GM19043 (cell line): ENCODE measurements around the gene SMDT1.
A peak's percentile ranks its signal among the peaks of the same experiment; 100 is the strongest.

Experiments
- ATAC-seq: cut with Tn5 transposase; IDR thresholded peaks from one replicate; pipeline ENCODE4 v1.9.1; 2021; ENCODE audit warnings: low read depth; ENCODE audit not compliant: unreplicated experiment

SMDT1 gene, protein sequence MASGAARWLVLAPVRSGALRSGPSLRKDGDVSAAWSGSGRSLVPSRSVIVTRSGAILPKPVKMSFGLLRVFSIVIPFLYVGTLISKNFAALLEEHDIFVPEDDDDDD

GRCh38 chr22:42079319-42080251 lies at the start of gene SMDT1:
Gene SMDT1, plus strand, starts transcription at chr22:42079700. Its CDS starts 69 bp downstream, at chr22:42079769.
- ATAC-seq: peak; percentile 71

GRCh38 chr22:42033263-42034181 lies 46.0 kb upstream of the SMDT1 start:
- ATAC-seq: no peak

GRCh38 chr22:42035256-42035655 lies 44.2 kb upstream of the SMDT1 start:
- ATAC-seq: no peak

- no peak for ATAC-seq
Observed at GRCh38 chr22:42039271-42039670, 40.2 kb upstream of the SMDT1 start.

GRCh38 chr22:42041784-42042183 lies 37.7 kb upstream of the SMDT1 start:
- no peak for ATAC-seq

DNA sequence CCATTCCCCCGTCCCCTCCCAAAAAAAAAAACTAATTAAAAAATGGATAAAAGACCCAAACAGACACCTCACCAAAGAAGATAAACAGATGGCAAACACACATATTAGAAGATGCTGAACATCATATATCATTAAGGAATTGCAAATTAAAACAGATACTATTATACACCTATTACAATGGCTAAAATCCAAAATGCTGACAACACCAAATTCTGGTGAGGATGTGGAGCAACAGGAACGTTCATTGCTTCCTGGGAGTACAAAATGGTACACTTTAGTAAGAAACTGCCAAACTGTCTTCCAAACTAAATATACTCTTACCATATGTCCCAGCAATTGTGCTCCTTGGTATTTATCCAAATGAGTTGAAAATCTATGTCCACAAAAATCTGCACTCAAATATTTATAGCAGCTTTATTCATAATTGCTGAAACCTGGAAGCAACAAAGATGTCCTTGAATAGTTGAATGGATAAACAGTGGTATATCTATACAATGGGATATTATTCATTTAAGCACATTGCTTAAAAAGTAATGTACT lies 28.8 kb upstream of the SMDT1 start:
- no peak for ATAC-seq

GRCh38 chr22:42052765-42053164 lies 26.7 kb upstream of the SMDT1 start:
- ATAC-seq: no peak

DNA sequence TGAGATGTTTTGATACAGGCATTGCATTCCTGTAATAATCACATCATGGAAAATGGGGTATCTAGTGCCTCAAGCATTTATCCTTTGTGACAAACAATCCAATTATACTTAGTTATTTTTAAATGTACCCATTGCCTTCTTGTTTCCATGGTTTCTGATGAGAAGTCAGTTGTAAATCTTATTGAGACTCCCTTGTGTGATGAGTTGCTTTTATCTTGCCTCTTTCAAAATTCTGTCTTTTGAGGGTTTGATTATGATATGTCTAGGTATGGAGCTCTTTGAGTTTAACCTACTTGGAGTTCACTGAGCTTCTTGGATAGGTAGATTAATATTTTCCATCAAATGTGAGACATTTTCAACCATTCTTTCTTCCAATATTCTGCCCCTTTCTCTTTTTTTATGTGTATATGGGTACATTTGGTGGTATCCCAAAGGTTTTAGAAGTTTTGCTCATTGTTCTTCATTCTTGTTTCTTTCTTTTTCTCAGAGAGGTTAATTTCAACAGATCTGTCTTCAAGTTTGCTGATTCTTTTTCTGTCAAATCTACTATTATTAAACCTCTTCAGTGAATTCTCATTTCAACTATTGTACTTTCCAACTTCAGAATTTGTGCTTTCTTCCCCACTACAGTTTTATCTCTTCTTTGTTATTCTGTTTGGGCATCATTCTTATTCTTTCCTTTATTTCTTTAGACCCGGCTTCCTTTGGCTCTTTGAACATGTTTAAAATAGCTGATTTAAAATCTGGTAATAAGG lies 22.6 kb upstream of the SMDT1 start:
- no peak for ATAC-seq

DNA sequence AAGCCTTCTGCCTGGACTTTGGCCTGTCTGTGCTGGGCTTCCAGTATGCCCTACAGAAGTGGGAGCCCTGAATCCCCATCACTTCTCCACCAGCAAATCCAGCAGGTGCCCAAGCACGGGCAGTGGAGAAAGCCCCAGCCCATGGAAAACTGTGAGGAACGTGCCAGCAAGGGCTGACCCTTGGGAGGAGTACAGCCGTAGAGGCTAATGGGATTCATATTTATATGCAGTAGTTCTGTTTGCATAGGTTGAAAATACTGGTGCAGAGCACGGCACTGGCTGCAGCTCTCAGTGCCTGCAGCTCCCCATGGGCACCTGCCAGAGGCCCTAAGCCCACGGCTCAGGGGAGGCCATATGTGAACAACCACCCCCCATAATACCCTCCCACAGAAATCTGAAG lies 19.0 kb upstream of the SMDT1 start:
- no peak for ATAC-seq

- no peak for ATAC-seq
Observed at GRCh38 chr22:42061041-42061440, 18.5 kb upstream of the SMDT1 start.

- no peak for ATAC-seq
Observed at GRCh38 chr22:42062506-42063170, 16.9 kb upstream of the SMDT1 start.

DNA sequence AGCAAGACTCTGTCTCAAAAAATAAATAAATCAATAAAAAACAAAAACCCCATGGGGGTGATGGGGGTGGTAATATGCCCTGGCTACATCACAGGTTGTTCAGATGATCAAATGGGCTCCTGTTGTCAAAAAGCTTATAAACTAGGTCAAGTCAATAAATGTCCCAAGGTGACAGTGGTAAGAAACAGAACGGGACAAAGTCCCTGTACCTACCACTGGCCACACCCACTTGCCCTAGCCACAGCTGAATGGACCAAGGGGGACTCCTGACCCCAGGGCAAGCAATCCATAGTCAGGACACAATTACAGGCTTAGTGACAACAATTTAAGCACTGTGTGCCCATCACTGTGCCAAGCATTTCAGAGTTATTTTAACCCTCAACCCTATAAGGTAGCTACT lies 14.9 kb upstream of the SMDT1 start:
- ATAC-seq: no peak

DNA sequence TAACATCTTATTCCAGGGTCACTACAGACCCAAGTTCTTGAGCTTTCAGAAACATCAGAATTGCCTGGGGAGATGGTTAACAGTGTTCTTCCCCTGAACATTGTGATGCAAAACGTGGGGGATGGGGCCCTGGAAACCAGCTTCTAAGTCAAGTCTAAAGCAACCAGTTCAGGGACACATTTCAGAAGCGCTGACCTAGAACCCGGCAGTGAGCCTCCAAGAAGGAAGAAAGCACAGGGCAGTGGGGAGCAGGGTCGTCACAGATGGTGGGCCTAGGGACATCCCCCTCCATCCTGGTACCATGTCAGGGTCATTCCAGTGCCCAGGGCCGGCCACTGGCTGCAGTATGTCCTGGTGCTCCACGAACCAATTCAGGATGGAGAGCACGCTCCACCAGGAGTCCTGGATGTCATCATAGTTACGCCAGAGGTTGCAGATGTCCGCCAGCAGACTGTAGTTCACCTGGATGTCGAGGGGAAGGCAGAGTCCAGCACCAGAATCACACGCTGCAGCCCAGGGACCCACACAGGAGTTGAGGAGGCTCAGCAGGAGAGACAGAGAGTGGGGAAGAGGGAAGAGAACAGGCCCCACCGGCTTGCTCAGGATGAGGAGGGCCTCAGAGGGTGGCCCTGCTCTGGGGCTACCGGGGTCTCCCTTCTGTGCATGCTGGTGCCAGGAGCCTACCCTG lies 13.9 kb upstream of the SMDT1 start:
- no peak for ATAC-seq

GRCh38 chr22:42066126-42066761 lies 13.3 kb upstream of the SMDT1 start:
- ATAC-seq: no peak

- no peak for ATAC-seq
Observed at GRCh38 chr22:42066937-42067336, 12.6 kb upstream of the SMDT1 start.

GRCh38 chr22:42067671-42068251 lies 11.7 kb upstream of the SMDT1 start:
- ATAC-seq: no peak

DNA sequence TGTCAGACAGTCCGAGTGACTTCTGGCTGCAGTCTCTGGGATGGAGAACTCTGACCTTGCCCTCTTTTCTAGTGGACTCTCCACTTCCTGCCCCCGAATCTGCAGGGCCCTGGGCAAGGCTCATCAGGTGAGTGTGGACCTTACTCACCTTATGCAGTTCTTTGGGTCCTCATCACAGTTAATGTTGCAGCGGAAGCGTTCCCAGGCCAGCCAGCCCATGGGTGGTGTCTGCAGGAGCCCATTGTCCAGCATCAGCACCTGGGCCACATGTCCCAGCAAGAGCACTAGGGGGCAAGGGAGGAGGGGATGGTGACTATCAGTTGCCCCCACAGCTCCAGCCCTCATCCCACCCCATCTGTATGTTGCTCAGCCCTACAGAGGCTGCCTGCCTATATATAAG lies 11.2 kb upstream of the SMDT1 start:
- no peak for ATAC-seq
